Ovary (tissue), 9 donors: ENCODE measurements around the gene SAMD10. TPM values are rescaled to one million over a fixed set of nuclear protein-coding genes. Genes with fewer than 3 reads are reported as not detected.

ENCODE experiments used
- DNase-seq, 5 donors: peaks; one replicate each; pipeline ENCODE4 v3.0.0-alpha.2; 2019 to 2020
- H3K27ac ChIP-seq, 2 donors: fragments of 200-600 bp; one replicate each; pipeline versions ENCODE4 v1.5.1 to v1.8.0; 2019 to 2022
- H3K27me3 ChIP-seq: fragments of 200-600 bp; one replicate; pipeline ENCODE4 v1.8.0; 2022
- H3K36me3 ChIP-seq: fragments of 200-600 bp; sonication (generic); one replicate; pipeline ENCODE4 v1.5.1; 2019
- H3K4me1 ChIP-seq: one replicate; pipeline ENCODE4 v1.8.1; 2013; ENCODE audit warnings: mild to moderate bottlenecking, moderate library complexity; ENCODE audit not compliant: insufficient read depth
- H3K4me3 ChIP-seq: fragments of 200-600 bp; sonication (generic); one replicate; pipeline ENCODE4 v1.5.1; 2017
- H3K9me3 ChIP-seq, 2 donors: fragments of 200-600 bp in 1 of 2; sonication (generic) in 1 of 2; one replicate each; pipeline versions ENCODE4 v1.5.1 to v1.8.1; 2013 to 2019; ENCODE audit warnings: mild to moderate bottlenecking in 1 of 2, moderate library complexity in 1 of 2
- EP300 ChIP-seq: sonication (generic); formaldehyde crosslinking; IDR thresholded peaks from one replicate; pipeline ENCODE4 v1.6.1; 2017; ENCODE audit warnings: antibody characterized with exemption
- POLR2A ChIP-seq: fragments of 450-650 bp; IDR thresholded peaks from one replicate; pipeline ENCODE4 v1.6.1; 2017; ENCODE audit warnings: antibody characterized with exemption, mild to moderate bottlenecking, moderate library complexity
- WGBS, 3 donors: extraction: QIAGEN DNeasy Blood & Tissue Kit in 1 of 3; methylation state at CpG; one replicate each; pipeline versions ENCODE4 v1.1.5 to v1.1.7; 2013 to 2017; 5-methylcytosine and 5-hydroxymethylcytosine counted together
- intact Hi-C, 4 donors: fragments of 100-400 bp; cut with DNase I; formaldehyde crosslinking; loops; one replicate each; pipeline versions ENCODE4 v1.11.0 to v1.15.1; 2022 to 2023
- polyA plus RNA-seq, 2 donors: library from polyadenylated mRNA; stranded (reverse); fragments of 200-250 nt in 1 of 2; fragments of 350-450 nt in 1 of 2; fragmentation: Illumina TruSeq in 1 of 2; extraction: RNeasy Lipid Tissue Mini Kit (QIAGEN cat#74804) in 1 of 2; gene quantifications; one replicate each; pipeline ENCODE4 v1.2.3, GENCODE V29; 2013 to 2014
- total RNA-seq, 7 donors: library from RNA; depleted of rRNA in 2 of 7; stranded (reverse); fragments of >200 nt in 2 of 7; fragmentation: NEBNext Ultra II Directional in 3 of 7; extraction: Animal tissue kit (Norgen Biotek cat#: 25700) in 3 of 7; gene quantifications; one replicate each; pipeline versions ENCODE4 v1.1.0 to v1.2.4, GENCODE V29; 2016 to 2023
- TF ChIP-seq, protein P1 (sequence below), 3 donors: fragments of 450-650 bp in 2 of 3; fragments of 200-600 bp in 1 of 3; IDR thresholded peaks; one replicate each; pipeline versions ENCODE4 v1.5.1 to v1.8.0; 2016 to 2022; ENCODE audit warnings: antibody characterized with exemption in 3 of 3, mild to moderate bottlenecking in 1 of 3
- donor health status: DM: no; HTN: no; CAD: no; lungs with moderate emphysema.
- donor health status: DM: no; HTN: no; CAD: no.
- donor health status: Bipolar disorder and iron deficiency.
- donor health status: DM: yes; HTN: yes; CAD: no.
- donor health status: DM: no; HTN: no; CAD: no.
- donor health status: DM: yes; HTN: yes; CAD: no.

Gene SAMD10
- total and polyA plus RNA-seq, 9 donors, result 0.20 to 3.1 (median 0.50) TPM

DNA sequence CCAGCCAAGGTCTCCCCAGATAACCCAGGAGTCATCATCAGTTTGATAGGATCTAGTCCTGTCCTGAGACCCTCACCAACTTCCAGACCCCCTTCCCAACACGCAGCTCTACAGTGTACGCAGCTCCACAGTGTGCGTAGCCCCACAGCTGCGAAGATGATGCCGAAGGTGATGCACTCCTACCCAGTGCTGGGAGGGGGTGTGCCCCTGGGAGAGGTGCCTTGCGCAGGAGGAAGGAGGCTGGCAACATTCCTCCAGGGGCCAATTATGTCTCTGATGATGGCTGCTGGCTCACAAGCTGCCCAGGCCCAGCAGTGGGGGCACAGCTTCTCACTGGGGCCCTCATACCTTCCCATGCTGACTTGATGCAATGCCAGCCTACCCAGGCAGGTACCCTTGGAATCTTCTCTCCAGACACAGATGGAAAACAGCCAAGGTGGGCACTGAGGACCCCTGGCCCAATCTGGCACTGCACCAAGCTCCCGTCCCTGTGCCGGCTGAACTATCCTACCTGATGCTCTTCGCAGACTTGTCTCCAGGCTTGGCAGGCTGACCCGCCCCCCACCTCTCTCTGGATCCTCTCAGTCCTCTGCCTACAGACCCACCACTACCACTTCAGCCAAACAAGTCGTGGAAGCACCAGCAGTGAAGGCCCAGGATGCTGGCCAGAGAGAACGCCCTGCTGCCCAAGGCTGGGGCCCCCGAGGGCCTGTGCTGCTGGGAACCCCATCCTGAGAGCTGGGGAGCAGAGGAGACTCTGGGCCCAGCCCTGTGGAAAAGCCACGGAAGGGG lies 11.1 kb downstream of the SAMD10 start:
- Histone ChIP-seq H3K36me3 (no peaks in the 10 kb centered on the region), H3K27me3 (no peaks in the 10 kb centered on the region), H3K27ac (peak overlapping the region; percentile 65 to 67), H3K4me3 (peak overlapping the region; percentile 57), H3K4me1 (peaks cover 11% of the 10 kb centered on the region), H3K9me3 (no peaks in the 10 kb centered on the region)
- peak; percentile 28 to 56 (median 47) for DNase-seq
- no peak for TF ChIP-seq EP300
- TF ChIP-seq, protein P1, sequence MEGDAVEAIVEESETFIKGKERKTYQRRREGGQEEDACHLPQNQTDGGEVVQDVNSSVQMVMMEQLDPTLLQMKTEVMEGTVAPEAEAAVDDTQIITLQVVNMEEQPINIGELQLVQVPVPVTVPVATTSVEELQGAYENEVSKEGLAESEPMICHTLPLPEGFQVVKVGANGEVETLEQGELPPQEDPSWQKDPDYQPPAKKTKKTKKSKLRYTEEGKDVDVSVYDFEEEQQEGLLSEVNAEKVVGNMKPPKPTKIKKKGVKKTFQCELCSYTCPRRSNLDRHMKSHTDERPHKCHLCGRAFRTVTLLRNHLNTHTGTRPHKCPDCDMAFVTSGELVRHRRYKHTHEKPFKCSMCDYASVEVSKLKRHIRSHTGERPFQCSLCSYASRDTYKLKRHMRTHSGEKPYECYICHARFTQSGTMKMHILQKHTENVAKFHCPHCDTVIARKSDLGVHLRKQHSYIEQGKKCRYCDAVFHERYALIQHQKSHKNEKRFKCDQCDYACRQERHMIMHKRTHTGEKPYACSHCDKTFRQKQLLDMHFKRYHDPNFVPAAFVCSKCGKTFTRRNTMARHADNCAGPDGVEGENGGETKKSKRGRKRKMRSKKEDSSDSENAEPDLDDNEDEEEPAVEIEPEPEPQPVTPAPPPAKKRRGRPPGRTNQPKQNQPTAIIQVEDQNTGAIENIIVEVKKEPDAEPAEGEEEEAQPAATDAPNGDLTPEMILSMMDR (IDR thresholded peaks at IDR 0.05), result no peak
- no peak for TF ChIP-seq POLR2A
- 62 to 79% (median 67%) methylated on average over 14 of the region's 14 CpGs for WGBS, 3 donors
- intact Hi-C loops, result no loop called here

DNA sequence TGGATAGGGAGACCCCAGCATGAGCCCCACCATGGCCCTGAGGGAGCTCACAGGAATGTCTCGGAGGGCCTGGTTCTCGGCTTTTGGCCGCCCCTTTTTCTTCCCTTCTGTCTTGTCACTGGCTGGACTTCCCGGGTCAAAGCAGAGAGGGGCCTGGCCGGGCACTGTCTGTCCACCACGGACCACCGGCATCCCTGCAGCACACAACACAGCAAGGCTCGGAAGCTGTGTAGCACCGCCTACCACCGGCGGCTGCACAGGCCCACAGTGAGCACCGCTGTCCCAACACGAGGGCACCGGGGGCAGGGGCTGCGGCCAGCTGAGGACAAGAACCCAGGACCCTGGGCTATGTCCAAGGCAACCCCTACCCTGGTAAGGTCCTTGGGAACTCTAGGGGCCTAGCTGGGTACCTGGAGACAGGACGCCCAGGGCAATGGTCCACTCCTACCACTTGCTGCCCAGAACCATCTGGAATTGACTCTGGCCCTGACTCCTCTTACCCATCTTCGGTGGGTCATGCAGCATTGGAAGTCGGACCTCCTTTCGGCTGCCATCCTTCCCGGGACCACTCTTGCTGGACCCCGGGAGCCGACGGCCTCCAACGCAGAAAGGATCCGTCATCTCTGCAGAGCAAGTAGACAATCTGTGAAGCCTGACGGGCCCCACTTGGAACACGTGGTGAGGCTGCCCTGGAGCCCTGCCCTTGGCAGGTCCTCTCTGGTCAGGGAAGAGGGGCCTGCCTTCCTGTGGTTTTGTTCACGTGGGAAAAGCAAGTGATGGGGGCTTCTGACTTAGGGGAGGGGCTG lies 11.9 kb downstream of the SAMD10 start:
- Histone ChIP-seq H3K4me1 (peaks cover 11% of the 10 kb centered on the region), H3K27ac (no peak overlapping the region), H3K27me3 (no peaks in the 10 kb centered on the region), H3K36me3 (no peaks in the 10 kb centered on the region), H3K9me3 (no peaks in the 10 kb centered on the region), H3K4me3 (no peak overlapping the region)
- TF ChIP-seq POLR2A (no peak), EP300 (no peak)
- TF ChIP-seq, protein P1 (IDR thresholded peaks at IDR 0.05), result no peak
- peak; percentile 13 to 45 (median 32) for DNase-seq
- intact Hi-C loops, result no loop called here
- WGBS, 3 donors, result 81 to 90% (median 85%) methylated on average over 28 of the region's 28 CpGs

DNA sequence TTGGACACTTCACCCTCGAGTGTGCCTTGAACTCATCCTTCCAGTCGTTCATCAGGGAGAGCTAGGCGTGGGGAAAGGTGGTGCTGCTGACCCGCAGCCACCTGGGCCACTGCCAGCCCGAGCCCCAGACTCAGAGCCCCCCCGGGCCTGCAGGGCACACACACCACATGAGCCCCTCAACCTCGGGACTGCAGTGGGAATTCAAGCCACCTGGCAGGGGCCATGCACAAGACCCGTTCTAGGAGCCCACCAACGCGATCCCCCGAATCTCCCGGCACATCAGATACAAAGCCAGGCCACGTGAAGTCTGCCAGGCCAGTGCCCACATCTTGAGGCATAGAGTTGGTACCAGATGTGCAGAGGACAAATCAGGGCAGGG lies 12.5 kb downstream of the SAMD10 start:
- 83 to 91% (median 88%) methylated on average over 13 of the region's 13 CpGs for WGBS, 3 donors
- TF ChIP-seq, protein P1 (IDR thresholded peaks at IDR 0.05), result no peak
- TF ChIP-seq POLR2A (no peak), EP300 (no peak)
- Histone ChIP-seq H3K4me3 (no peak overlapping the region), H3K27me3 (no peaks in the 10 kb centered on the region), H3K4me1 (peaks cover 11% of the 10 kb centered on the region), H3K36me3 (no peaks in the 10 kb centered on the region), H3K27ac (no peak overlapping the region), H3K9me3 (no peaks in the 10 kb centered on the region)
- peak in 3 of 5 donors; percentile 20 to 43 (median 27) for DNase-seq
- intact Hi-C loops, result no loop called here

DNA sequence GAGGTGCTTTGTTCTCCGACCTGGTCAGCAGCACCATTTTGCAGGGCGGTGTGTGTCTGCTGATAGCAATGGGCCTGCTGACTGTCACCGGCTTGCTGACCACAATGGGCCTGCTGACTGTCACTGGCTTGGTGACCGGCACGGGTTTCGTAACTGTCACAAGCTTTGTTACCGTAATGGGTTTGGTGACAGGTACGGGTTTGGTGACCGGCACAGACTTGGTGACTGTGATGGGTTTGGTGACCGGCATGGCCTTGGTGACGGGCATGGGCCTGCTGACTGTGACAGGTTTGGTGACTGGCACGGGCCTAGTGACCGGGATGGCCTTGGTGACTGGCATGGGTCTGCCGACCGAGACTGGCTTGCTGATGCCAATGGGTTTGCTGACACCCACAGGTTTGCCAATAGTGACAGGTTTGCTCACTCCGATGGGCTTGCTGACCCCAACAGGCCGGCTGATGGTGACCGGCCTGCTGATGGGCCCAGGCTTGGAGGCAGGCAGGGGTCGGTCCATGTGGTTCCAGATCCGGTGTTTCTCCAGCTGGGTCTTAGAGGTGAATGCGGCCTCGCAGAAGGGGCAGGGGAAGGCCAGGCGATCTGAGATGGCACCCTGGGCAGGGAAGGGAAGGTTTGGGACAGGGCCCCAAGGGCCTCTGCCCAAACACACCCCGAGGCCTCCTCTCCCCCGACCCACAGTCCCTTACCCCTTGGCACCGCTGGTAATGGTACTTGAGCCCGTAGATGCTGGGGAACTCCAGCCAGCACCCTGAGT lies 13.1 kb downstream of the SAMD10 start:
- intact Hi-C loops, result no loop called here
- TF ChIP-seq, protein P1 (IDR thresholded peaks at IDR 0.05), result no peak
- TF ChIP-seq POLR2A (no peak), EP300 (no peak)
- Histone ChIP-seq H3K4me3 (no peak overlapping the region), H3K9me3 (no peaks in the 10 kb centered on the region), H3K27me3 (no peaks in the 10 kb centered on the region), H3K36me3 (no peaks in the 10 kb centered on the region), H3K27ac (no peak overlapping the region), H3K4me1 (peaks cover 11% of the 10 kb centered on the region)
- peak in 2 of 5 donors; percentile 13 to 22 for DNase-seq
- WGBS, 3 donors, result 90 to 97% (median 94%) methylated on average over 20 to 27 of the region's 27 CpGs
